B cell (primary cell): ENCODE data around the gene TRMT10B.

Source experiments
- EZH2 ChIP-seq: IDR thresholded peaks from 2 replicates; pipeline ENCODE4 v1.6.1; 2012; ENCODE audit warnings: borderline replicate concordance, low read depth, mild to moderate bottlenecking, moderate library complexity, low read length; ENCODE audit not compliant: insufficient read depth, poor library complexity, severe bottlenecking
- TF ChIP-seq, protein P1 (sequence below): fragments of 200-600 bp; IDR thresholded peaks from one replicate; pipeline ENCODE4 v1.8.0; 2022; ENCODE audit warnings: antibody characterized with exemption, mild to moderate bottlenecking

DNA sequence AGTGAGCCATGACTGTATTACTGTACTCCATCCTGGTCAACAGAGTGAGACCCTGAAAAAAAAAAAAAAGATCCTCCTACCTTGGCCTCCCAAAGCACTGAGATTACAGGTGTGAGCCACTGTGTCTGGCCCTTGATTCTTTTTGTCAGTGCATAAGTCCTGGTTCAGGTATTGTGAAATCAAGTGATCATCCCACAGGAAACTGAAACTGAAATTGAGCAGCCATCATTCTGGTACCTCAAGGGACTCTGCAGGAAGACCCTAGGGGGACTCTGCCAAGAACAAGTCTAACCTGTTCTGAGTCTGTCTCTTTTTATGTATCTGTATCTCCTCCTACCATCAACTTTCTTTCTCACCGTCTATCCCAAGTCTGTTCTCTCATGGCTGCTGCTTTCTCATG, 45.1 kb downstream of the TRMT10B start:
- TF ChIP-seq, protein P1, sequence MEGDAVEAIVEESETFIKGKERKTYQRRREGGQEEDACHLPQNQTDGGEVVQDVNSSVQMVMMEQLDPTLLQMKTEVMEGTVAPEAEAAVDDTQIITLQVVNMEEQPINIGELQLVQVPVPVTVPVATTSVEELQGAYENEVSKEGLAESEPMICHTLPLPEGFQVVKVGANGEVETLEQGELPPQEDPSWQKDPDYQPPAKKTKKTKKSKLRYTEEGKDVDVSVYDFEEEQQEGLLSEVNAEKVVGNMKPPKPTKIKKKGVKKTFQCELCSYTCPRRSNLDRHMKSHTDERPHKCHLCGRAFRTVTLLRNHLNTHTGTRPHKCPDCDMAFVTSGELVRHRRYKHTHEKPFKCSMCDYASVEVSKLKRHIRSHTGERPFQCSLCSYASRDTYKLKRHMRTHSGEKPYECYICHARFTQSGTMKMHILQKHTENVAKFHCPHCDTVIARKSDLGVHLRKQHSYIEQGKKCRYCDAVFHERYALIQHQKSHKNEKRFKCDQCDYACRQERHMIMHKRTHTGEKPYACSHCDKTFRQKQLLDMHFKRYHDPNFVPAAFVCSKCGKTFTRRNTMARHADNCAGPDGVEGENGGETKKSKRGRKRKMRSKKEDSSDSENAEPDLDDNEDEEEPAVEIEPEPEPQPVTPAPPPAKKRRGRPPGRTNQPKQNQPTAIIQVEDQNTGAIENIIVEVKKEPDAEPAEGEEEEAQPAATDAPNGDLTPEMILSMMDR = no peak
- TF ChIP-seq EZH2 = no peak
